NT2/D1 (cell line): ENCODE data around the gene ARHGEF37.
"Not testable (repeated sequence)": the region's sequence is repeated elsewhere in the genome, so short reads cannot be mapped to it uniquely, and the experiment has no call there.

Experiments
- DNase-seq: peaks from one replicate; pipeline ENCODE4 v3.0.0-alpha.2; 2011; ENCODE audit warnings: low read depth, low spot score
- H3K27me3 ChIP-seq: 2 replicates; pipeline ENCODE4 v1.6.0; 2011; ENCODE audit warnings: mild to moderate bottlenecking; ENCODE audit not compliant: insufficient read length, insufficient read depth
- H3K36me3 ChIP-seq: 2 replicates; pipeline ENCODE4 v1.6.1; 2011; ENCODE audit warnings: mild to moderate bottlenecking, low read length, mixed read lengths; ENCODE audit not compliant: insufficient read depth, insufficient read length
- H3K4me1 ChIP-seq: 2 replicates; pipeline ENCODE4 v1.5.1; 2011; ENCODE audit not compliant: insufficient read depth, insufficient read length
- H3K4me3 ChIP-seq: 2 replicates; pipeline ENCODE4 v1.5.1; 2011; ENCODE audit warnings: low read depth; ENCODE audit not compliant: insufficient read length
- H3K9ac ChIP-seq: 2 replicates; pipeline ENCODE4 v1.6.0; 2011; ENCODE audit warnings: low read depth; ENCODE audit not compliant: insufficient read length
- H3K9me3 ChIP-seq: 2 replicates; pipeline ENCODE4 v1.5.1; 2011; ENCODE audit warnings: mild to moderate bottlenecking, low read length; ENCODE audit not compliant: insufficient read depth
- SUZ12 ChIP-seq: IDR thresholded peaks from 2 replicates; pipeline ENCODE4 v1.6.1; 2011; ENCODE audit not compliant: insufficient read length, insufficient read depth; ENCODE audit errors: extremely low read depth
- YY1 ChIP-seq: IDR thresholded peaks from 2 replicates; pipeline ENCODE4 v1.6.1; 2011; ENCODE audit not compliant: insufficient read length, insufficient read depth
- ZNF274 ChIP-seq: IDR thresholded peaks from 2 replicates; pipeline ENCODE4 v1.6.1; 2011; ENCODE audit warnings: mild to moderate bottlenecking, low read depth, low read length

Gene ARHGEF37

GRCh38 chr5:149665416-149666175 lies 84.3 kb downstream of the ARHGEF37 start:
- peaks cover 9% of the 10 kb centered on the region for H3K9me3 ChIP-seq

GRCh38 chr5:149666212-149666852 lies 85.0 kb downstream of the ARHGEF37 start:
- H3K9ac ChIP-seq, result no peak overlapping the region
- no peak for DNase-seq
- H3K9me3 ChIP-seq, result peaks cover 10% of the 10 kb centered on the region
- H3K4me1 ChIP-seq, result no peaks in the 10 kb centered on the region
- no peak overlapping the region for H3K4me3 ChIP-seq
- H3K36me3 ChIP-seq, result no peaks in the 10 kb centered on the region
- no peak for TF ChIP-seq ZNF274
- no peak for TF ChIP-seq SUZ12
- TF ChIP-seq YY1, result no peak
- no peaks in the 10 kb centered on the region for H3K27me3 ChIP-seq

More at GRCh38 chr5:149665416-149666175, 84.3 kb downstream of the ARHGEF37 start:
- TF ChIP-seq ZNF274, result no peak
- TF ChIP-seq YY1, result no peak
- TF ChIP-seq SUZ12, result no peak
- Histone ChIP-seq H3K9ac (no peak overlapping the region), H3K36me3 (no peaks in the 10 kb centered on the region), H3K4me3 (no peak overlapping the region), H3K4me1 (no peaks in the 10 kb centered on the region), H3K27me3 (no peaks in the 10 kb centered on the region)
- DNase-seq, result no peak

GRCh38 chr5:149667084-149667828 lies 86.0 kb downstream of the ARHGEF37 start:
- TF ChIP-seq YY1, result no peak
- TF ChIP-seq SUZ12, result no peak
- no peak for TF ChIP-seq ZNF274
- Histone ChIP-seq H3K36me3 (no peaks in the 10 kb centered on the region), H3K4me3 (no peak overlapping the region), H3K9ac (no peak overlapping the region), H3K27me3 (no peaks in the 10 kb centered on the region), H3K4me1 (no peaks in the 10 kb centered on the region), H3K9me3 (peaks cover 16% of the 10 kb centered on the region)
- no peak for DNase-seq

GRCh38 chr5:149667829-149668330 lies 86.6 kb downstream of the ARHGEF37 start:
- no peak for DNase-seq
- no peaks in the 10 kb centered on the region for H3K4me1 ChIP-seq
- TF ChIP-seq YY1, result no peak
- no peak for TF ChIP-seq SUZ12
- TF ChIP-seq ZNF274, result no peak

GRCh38 chr5:149669273-149669672 lies 88.0 kb downstream of the ARHGEF37 start:
- H3K9me3 ChIP-seq, result peaks cover 16% of the 10 kb centered on the region
- H3K9ac ChIP-seq, H3K4me1 ChIP-seq, DNase-seq, H3K4me3 ChIP-seq, H3K36me3 ChIP-seq, H3K27me3 ChIP-seq: not testable (repeated sequence)

More at GRCh38 chr5:149667829-149668330, 86.6 kb downstream of the ARHGEF37 start:
- no peaks in the 10 kb centered on the region for H3K27me3 ChIP-seq
- H3K4me3 ChIP-seq, result no peak overlapping the region
- H3K36me3 ChIP-seq, result no peaks in the 10 kb centered on the region
- H3K9me3 ChIP-seq, result peaks cover 16% of the 10 kb centered on the region
- H3K9ac ChIP-seq, result no peak overlapping the region

- H3K36me3 ChIP-seq, result no peaks in the 10 kb centered on the region
- DNase-seq, result no peak
- no peaks in the 10 kb centered on the region for H3K4me1 ChIP-seq
- peaks cover 16% of the 10 kb centered on the region for H3K9me3 ChIP-seq
- no peak overlapping the region for H3K9ac ChIP-seq
- TF ChIP-seq YY1 (no peak), ZNF274 (no peak)
- no peaks in the 10 kb centered on the region for H3K27me3 ChIP-seq
- no peak overlapping the region for H3K4me3 ChIP-seq
Measured at GRCh38 chr5:149671544-149671943, 90.2 kb downstream of the ARHGEF37 start.

- DNase-seq, result no peak
- Histone ChIP-seq H3K9me3 (peaks cover 12% of the 10 kb centered on the region), H3K9ac (no peak overlapping the region), H3K27me3 (no peaks in the 10 kb centered on the region), H3K36me3 (no peaks in the 10 kb centered on the region), H3K4me3 (no peak overlapping the region), H3K4me1 (no peaks in the 10 kb centered on the region)
- TF ChIP-seq ZNF274, result no peak
- TF ChIP-seq YY1, result no peak
Measured at GRCh38 chr5:149672701-149673476, 91.6 kb downstream of the ARHGEF37 start.
